ENCODE data around the gene SMYD3. TPM values are rescaled to one million over a fixed set of nuclear protein-coding genes. Genes with fewer than 3 reads are reported as not detected.

Gene SMYD3
- total RNA-seq, 4 donors from 2014 or later, result 11.6 to 26.9 (median 18.3) TPM

- ATAC-seq, result no peak
- 80 to 94% methylated on average over 6 of the region's 6 CpGs for whole genome bisulfite sequencing, 2 donors (ENCODE audit: low coverage in 1 of 2)
- Histone ChIP-seq H3K4me3 (no peak overlapping the region), H3K9me3 (peaks cover 0 to 10% (median 0%) of the 10 kb centered on the region in 3 donors), H3K27me3 (no peaks in the 10 kb centered on the region), H3K27ac (no peak overlapping the region), H3K4me1 (no peaks in the 10 kb centered on the region), H3K36me3 (no peaks in the 10 kb centered on the region)
- TF ChIP-seq EP300 (IDR thresholded peaks at IDR 0.05) (no peak), POLR2A (IDR thresholded peaks at IDR 0.05) (no peak), CTCF (IDR thresholded peaks at IDR 0.05) (no peak), POLR2AphosphoS5 (IDR thresholded peaks at IDR 0.05) (no peak)
Measured at GRCh38 chr1:246262281-246262680, 244.8 kb downstream of the SMYD3 start.

- Histone ChIP-seq H3K27me3 (no peaks in the 10 kb centered on the region), H3K36me3 (no peaks in the 10 kb centered on the region), H3K4me3 (no peak overlapping the region), H3K9me3 (peaks cover 0 to 10% (median 0%) of the 10 kb centered on the region in 3 donors), H3K27ac (no peak overlapping the region), H3K4me1 (no peaks in the 10 kb centered on the region)
- WGBS, 2 donors (ENCODE audit: low coverage in 1 of 2), result 78 to 83% methylated on average over 3 of the region's 3 CpGs
- no peak for ATAC-seq
- TF ChIP-seq POLR2AphosphoS5 (IDR thresholded peaks at IDR 0.05) (no peak), EP300 (IDR thresholded peaks at IDR 0.05) (no peak), POLR2A (IDR thresholded peaks at IDR 0.05) (no peak), CTCF (IDR thresholded peaks at IDR 0.05) (no peak)
Measured at GRCh38 chr1:246261639-246262038, 245.4 kb downstream of the SMYD3 start.

- Histone ChIP-seq H3K4me1 (no peaks in the 10 kb centered on the region), H3K36me3 (no peaks in the 10 kb centered on the region), H3K4me3 (no peak overlapping the region), H3K27me3 (no peaks in the 10 kb centered on the region), H3K27ac (no peak overlapping the region), H3K9me3 (peaks cover 0 to 10% (median 0%) of the 10 kb centered on the region in 3 donors)
- no peak for ATAC-seq
- TF ChIP-seq EP300 (IDR thresholded peaks at IDR 0.05) (no peak), POLR2AphosphoS5 (IDR thresholded peaks at IDR 0.05) (no peak), POLR2A (IDR thresholded peaks at IDR 0.05) (no peak), CTCF (IDR thresholded peaks at IDR 0.05) (no peak)
- WGBS, 2 donors (ENCODE audit: low coverage in 1 of 2), result 100% methylated on average over 3 of the region's 4 CpGs; no CpG with 5 or more reads in 1 of the 2 donors
Measured at GRCh38 chr1:246258250-246258649, 248.8 kb downstream of the SMYD3 start.

- no peak overlapping the region for H3K27ac ChIP-seq
- peaks cover 0 to 10% (median 0%) of the 10 kb centered on the region in 3 donors for H3K9me3 ChIP-seq
- no peak for ATAC-seq
- WGBS, 2 donors (ENCODE audit: low coverage in 1 of 2), result 93 to 100% methylated on average over 2 of the region's 2 CpGs
- no peak overlapping the region for H3K4me3 ChIP-seq
- H3K27me3 ChIP-seq, result no peaks in the 10 kb centered on the region
- TF ChIP-seq EP300 (IDR thresholded peaks at IDR 0.05) (no peak), POLR2AphosphoS5 (IDR thresholded peaks at IDR 0.05) (no peak), CTCF (IDR thresholded peaks at IDR 0.05) (no peak), POLR2A (IDR thresholded peaks at IDR 0.05) (no peak)
- H3K4me1 ChIP-seq, result no peaks in the 10 kb centered on the region
- H3K36me3 ChIP-seq, result no peaks in the 10 kb centered on the region
Measured at GRCh38 chr1:246255773-246256172, 251.3 kb downstream of the SMYD3 start.

GRCh38 chr1:246254854-246255253, 252.2 kb downstream of the SMYD3 start:
- TF ChIP-seq POLR2A (IDR thresholded peaks at IDR 0.05), result no peak
- no peak for TF ChIP-seq CTCF (IDR thresholded peaks at IDR 0.05)
- no peak for TF ChIP-seq EP300 (IDR thresholded peaks at IDR 0.05)
- no peak for TF ChIP-seq POLR2AphosphoS5 (IDR thresholded peaks at IDR 0.05)
- Histone ChIP-seq H3K4me1 (no peaks in the 10 kb centered on the region), H3K27ac (no peak overlapping the region), H3K36me3 (no peaks in the 10 kb centered on the region), H3K27me3 (no peaks in the 10 kb centered on the region), H3K4me3 (no peak overlapping the region), H3K9me3 (peaks cover 0 to 10% (median 0%) of the 10 kb centered on the region in 3 donors)
- WGBS, 2 donors (ENCODE audit: low coverage in 1 of 2), result 78% methylated on average over 2 of the region's 2 CpGs; no CpG with 5 or more reads in 1 of the 2 donors
- no peak for ATAC-seq

Measured in gastroesophageal sphincter (tissue), 4 donors.